Osteocyte (in vitro differentiated cells): ENCODE results near the gene OR13J1. TPM values are rescaled to one million over a fixed set of nuclear protein-coding genes. Genes with fewer than 3 reads are reported as not detected.

ENCODE experiments used
- DNase-seq: peaks from one replicate; pipeline ENCODE4 v3.0.0; 2021; ENCODE audit warnings: mixed read lengths; ENCODE audit not compliant: unreplicated experiment; ENCODE audit errors: extremely low spot score
- H3K27ac Mint-ChIP-seq: one replicate; pipeline ENCODE4 v1.8.0; 2021; ENCODE audit warnings: mild to moderate bottlenecking, mixed read lengths; ENCODE audit not compliant: unreplicated experiment
- H3K27me3 Mint-ChIP-seq: one replicate; pipeline ENCODE4 v1.8.0; 2021; ENCODE audit warnings: mixed read lengths; ENCODE audit not compliant: unreplicated experiment
- H3K36me3 Mint-ChIP-seq: one replicate; pipeline ENCODE4 v1.8.0; 2021; ENCODE audit warnings: mixed read lengths; ENCODE audit not compliant: unreplicated experiment
- H3K4me1 Mint-ChIP-seq: one replicate; pipeline ENCODE4 v1.8.0; 2021; ENCODE audit warnings: mixed read lengths; ENCODE audit not compliant: unreplicated experiment
- H3K4me3 Mint-ChIP-seq: one replicate; pipeline ENCODE4 v1.8.0; 2021; ENCODE audit warnings: mild to moderate bottlenecking, moderate library complexity, mixed read lengths; ENCODE audit not compliant: unreplicated experiment
- H3K9me3 Mint-ChIP-seq: one replicate; pipeline ENCODE4 v1.8.0; 2021; ENCODE audit warnings: mixed read lengths; ENCODE audit not compliant: unreplicated experiment
- CTCF ChIP-seq: fragments of 200-600 bp; sonication (generic); IDR thresholded peaks from 2 replicates; pipeline ENCODE4 v1.5.0; 2021; ENCODE audit warnings: antibody characterized with exemption, mild to moderate bottlenecking, moderate library complexity
- total RNA-seq: library from RNA; stranded (reverse); gene quantifications from 2 replicates; pipeline ENCODE4 v1.2.1, GENCODE V29; 2021

The OR13J1 gene
- total RNA-seq, 1 donor from 2014 or later: not detected

GRCh38 chr9:35871545-35871944 lies 1.3 kb upstream of the OR13J1 start:
- DNase-seq: no peak
- no peak for TF ChIP-seq CTCF

GRCh38 chr9:35869621-35870216 lies 482 bp downstream of the OR13J1 start:
- Mint-ChIP-seq H3K9me3 (peaks cover under 1% of the 10 kb centered on the region), H3K27ac (no peak overlapping the region), H3K4me1 (no peaks in the 10 kb centered on the region), H3K27me3 (peaks cover 3% of the 10 kb centered on the region), H3K4me3 (no peak overlapping the region), H3K36me3 (no peaks in the 10 kb centered on the region)
- TF ChIP-seq CTCF: no peak
- peak; percentile 73 for DNase-seq

More at GRCh38 chr9:35871545-35871944, 1.3 kb upstream of the OR13J1 start:
- Mint-ChIP-seq H3K36me3 (no peaks in the 10 kb centered on the region), H3K9me3 (peaks cover 16% of the 10 kb centered on the region), H3K27ac (no peak overlapping the region), H3K27me3 (peaks cover 20% of the 10 kb centered on the region), H3K4me3 (no peak overlapping the region), H3K4me1 (no peaks in the 10 kb centered on the region)

GRCh38 chr9:35868933-35869332 lies 1.3 kb downstream of the OR13J1 start:
- H3K27me3 Mint-ChIP-seq: peaks cover 2% of the 10 kb centered on the region
- no peak for TF ChIP-seq CTCF
- H3K36me3 Mint-ChIP-seq: no peaks in the 10 kb centered on the region
- H3K4me1 Mint-ChIP-seq: no peaks in the 10 kb centered on the region
- no peak overlapping the region for H3K4me3 Mint-ChIP-seq
- DNase-seq: no peak
- no peaks in the 10 kb centered on the region for H3K9me3 Mint-ChIP-seq
- H3K27ac Mint-ChIP-seq: no peak overlapping the region

- peak; percentile 57 for DNase-seq
- no peaks in the 10 kb centered on the region for H3K4me1 Mint-ChIP-seq
- H3K9me3 Mint-ChIP-seq: no peaks in the 10 kb centered on the region
- H3K27me3 Mint-ChIP-seq: peaks cover 13% of the 10 kb centered on the region
- H3K4me3 Mint-ChIP-seq: no peak overlapping the region
- H3K27ac Mint-ChIP-seq: no peak overlapping the region
- no peak for TF ChIP-seq CTCF
- no peaks in the 10 kb centered on the region for H3K36me3 Mint-ChIP-seq
These were observed 2.7 kb downstream of the OR13J1 start for GRCh38 chr9:35867538-35867937.

- peak; percentile 73 for DNase-seq
- H3K9me3 Mint-ChIP-seq: no peaks in the 10 kb centered on the region
- H3K27me3 Mint-ChIP-seq: peaks cover 37% of the 10 kb centered on the region
- no peak overlapping the region for H3K4me3 Mint-ChIP-seq
- no peak overlapping the region for H3K27ac Mint-ChIP-seq
- no peak for TF ChIP-seq CTCF
- no peaks in the 10 kb centered on the region for H3K4me1 Mint-ChIP-seq
- no peaks in the 10 kb centered on the region for H3K36me3 Mint-ChIP-seq
These were observed 5.4 kb downstream of the OR13J1 start for GRCh38 chr9:35864695-35865255.
